GM18508 (cell line): Measurements from ENCODE around the gene NKTR.

Experiments used
- ATAC-seq: cut with Tn5 transposase; IDR thresholded peaks from one replicate; pipeline ENCODE4 v1.9.1; 2021; ENCODE audit warnings: moderate number of reproducible peaks; ENCODE audit not compliant: insufficient read depth, unreplicated experiment

NKTR gene

GRCh38 chr3:42690766-42691680, 90.5 kb downstream of the NKTR start:
- ATAC-seq = no peak

- ATAC-seq = no peak
Measured at GRCh38 chr3:42691816-42692666, 91.6 kb downstream of the NKTR start.

- ATAC-seq = no peak
Measured at GRCh38 chr3:42692667-42693529, 92.4 kb downstream of the NKTR start.

GRCh38 chr3:42693530-42693930, 93.0 kb downstream of the NKTR start:
- no peak for ATAC-seq

- no peak for ATAC-seq
Measured at GRCh38 chr3:42694366-42694765, 93.9 kb downstream of the NKTR start.

GRCh38 chr3:42696356-42697288, 96.1 kb downstream of the NKTR start:
- no peak for ATAC-seq

- ATAC-seq = no peak
Measured at GRCh38 chr3:42697289-42698051, 97.0 kb downstream of the NKTR start.
